Measurements from ENCODE around the gene CDRT4.

Gene CDRT4

DNA sequence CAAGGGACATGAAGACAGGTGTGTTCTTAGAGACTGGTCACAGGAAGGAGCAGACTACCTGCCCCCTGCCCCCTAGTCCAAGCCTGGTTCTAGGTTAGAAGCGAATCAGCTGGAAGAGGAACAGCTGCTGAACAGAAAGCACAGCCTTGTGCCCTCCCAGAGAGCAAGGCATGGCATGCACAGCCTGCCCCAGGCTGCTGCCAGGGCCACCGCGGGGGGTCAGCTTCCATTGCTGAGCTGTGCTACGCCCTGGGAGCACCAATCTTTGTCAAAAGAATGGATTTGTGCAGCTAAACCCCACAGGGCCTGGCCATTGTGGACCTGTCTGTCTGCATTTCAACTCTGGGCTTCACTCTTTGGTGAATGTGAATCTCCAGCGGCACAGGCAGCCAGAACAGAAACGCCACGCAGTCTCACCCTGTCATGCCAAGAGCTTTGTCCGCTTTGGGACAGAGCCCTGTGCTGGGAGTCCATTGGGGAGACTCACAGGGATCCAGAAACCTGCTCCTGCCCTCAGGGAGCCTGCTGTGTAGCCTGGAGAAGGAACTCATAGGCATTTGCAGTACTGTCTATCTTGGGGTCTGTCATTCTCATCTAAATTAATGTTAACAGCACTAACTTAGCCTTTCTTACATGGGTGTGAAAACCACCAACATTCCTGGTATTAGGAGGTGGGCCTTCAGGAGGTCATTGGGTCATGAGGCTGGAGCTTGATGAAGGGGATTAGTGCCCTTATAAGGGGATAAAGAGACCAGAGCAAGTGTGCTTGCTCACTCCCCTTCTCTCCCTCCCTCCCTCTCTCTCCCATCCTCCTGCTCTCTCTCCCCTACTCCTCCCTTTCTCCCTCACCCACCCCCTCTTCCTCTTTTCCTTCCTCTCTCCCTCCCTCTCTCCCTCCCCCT, 25.6 kb upstream of the CDRT4 start:
- no peak for DNase-seq

DNA sequence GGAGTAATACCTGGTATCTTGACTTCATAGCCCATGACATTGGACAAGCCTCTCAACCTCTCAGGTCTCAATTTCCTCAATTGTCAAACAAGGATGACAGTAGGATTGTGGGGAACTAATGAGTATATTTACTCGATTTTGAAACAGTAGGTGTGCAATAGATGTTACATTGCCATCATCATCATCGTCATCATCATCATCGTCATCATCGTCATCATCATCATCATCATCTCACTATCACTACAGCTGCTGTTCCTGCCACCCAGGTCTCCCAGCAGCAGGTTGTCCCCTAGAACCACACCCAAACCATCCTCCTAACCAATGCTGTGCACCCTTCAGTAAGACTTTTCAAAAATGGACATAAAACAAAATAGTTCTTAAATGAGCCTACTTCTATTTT, 24.8 kb upstream of the CDRT4 start:
- no peak for DNase-seq

- no peak for DNase-seq
Measured at GRCh38 chr17:15490634-15491261, 23.3 kb upstream of the CDRT4 start.

- DNase-seq: no peak
Measured at GRCh38 chr17:15488557-15488956, 21.1 kb upstream of the CDRT4 start.

- DNase-seq: no peak
Measured at GRCh38 chr17:15485045-15485444, 17.6 kb upstream of the CDRT4 start.

DNA sequence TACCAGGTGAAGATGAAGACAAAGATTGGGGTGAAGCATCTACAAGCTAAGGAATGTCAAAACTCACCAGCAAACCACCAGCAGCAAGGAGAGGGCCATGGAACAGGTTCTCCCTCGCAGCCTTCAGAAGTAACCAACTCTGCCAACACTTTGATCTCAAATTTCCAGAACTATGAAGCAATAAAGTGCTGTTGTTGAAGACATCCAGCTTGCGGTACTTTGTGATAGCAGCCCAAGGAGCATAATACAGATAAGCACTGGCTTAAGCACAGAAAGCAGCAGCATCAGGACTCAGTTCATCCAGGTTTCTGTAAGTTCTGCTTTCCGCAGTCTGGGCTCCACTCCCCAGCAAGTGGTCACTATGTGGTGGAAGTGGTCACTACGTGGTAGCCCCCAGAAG, 16.0 kb upstream of the CDRT4 start:
- no peak for DNase-seq

- DNase-seq: no peak
Measured at GRCh38 chr17:15482476-15482875, 15.1 kb upstream of the CDRT4 start.

DNA sequence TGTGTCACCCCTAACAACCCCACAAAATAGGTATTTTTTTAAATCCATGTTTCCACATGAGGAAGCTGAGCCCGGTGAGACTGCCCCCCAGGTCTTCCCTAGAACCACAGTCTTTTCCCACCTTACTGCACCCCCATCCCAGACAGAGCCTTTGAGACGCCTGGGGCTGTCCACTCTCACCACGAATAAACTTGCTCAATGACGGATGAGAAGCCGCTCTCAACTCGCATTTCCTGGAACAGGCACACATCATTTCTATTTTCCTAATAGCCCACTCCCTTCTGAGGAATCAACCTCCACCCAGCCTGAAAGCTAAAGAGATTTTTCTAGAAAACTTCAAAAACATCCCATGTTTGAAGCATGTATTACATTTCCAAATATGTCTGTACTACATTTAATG, 14.1 kb upstream of the CDRT4 start:
- DNase-seq: no peak

GRCh38 chr17:15480204-15480603, 12.8 kb upstream of the CDRT4 start:
- DNase-seq: no peak

GRCh38 chr17:15479703-15480102, 12.3 kb upstream of the CDRT4 start:
- no peak for DNase-seq

DNA sequence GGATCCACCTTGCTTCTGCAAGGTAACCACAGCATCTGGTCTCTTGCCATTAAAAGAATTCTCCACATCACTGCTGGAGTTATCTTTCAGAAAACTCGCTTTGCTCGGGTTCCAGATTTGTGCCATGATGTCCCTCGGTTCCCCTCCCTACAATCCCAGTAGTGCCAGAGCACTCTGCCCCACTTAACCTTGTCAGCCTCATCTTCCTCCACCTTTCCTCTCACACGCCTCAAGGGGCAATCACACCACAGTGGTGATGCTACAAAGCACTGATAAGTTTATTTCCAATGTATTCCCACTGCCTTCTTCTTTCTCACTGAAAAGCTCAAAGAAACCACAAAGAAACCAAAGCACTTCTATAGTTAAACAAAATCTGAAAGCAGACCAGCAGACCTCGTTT, 11.4 kb upstream of the CDRT4 start:
- DNase-seq: no peak

DNA sequence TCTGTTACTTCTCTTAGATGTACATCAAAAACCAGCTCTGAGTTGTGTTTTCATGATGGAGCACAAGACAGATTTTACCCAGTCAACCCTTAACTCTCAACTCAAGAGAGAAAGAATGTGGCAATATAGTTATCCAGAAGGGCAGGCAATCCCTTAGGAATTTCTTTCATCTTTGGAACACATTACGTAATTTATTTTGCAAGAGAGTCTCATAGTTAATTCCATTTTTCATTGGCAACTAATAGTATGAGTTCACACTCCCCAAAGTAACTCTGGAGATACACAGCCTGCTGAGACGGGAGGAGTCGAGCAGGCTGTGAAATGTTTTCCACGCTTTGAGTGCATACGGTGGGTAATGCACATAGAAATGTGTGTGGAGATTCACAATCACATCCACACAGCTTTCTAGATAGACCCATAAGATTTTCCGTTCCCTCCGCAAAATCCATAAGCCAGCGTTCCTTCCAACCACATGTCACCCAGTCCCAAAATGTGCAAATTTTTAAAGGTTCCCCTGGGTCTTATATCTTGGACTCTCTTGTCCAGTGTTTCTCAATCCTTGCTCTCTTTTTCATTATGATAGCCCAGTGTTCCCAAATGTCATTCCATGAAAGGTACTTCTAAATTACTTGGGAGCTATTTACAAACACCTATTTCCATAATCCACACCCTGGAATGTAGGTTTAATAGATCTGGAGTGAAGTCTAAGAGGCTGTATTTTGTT, 8.4 kb upstream of the CDRT4 start:
- DNase-seq: no peak

GRCh38 chr17:15472891-15473290, 5.5 kb upstream of the CDRT4 start:
- no peak for DNase-seq

- DNase-seq: no peak
Measured at GRCh38 chr17:15470536-15470935, 3.1 kb upstream of the CDRT4 start.

DNA sequence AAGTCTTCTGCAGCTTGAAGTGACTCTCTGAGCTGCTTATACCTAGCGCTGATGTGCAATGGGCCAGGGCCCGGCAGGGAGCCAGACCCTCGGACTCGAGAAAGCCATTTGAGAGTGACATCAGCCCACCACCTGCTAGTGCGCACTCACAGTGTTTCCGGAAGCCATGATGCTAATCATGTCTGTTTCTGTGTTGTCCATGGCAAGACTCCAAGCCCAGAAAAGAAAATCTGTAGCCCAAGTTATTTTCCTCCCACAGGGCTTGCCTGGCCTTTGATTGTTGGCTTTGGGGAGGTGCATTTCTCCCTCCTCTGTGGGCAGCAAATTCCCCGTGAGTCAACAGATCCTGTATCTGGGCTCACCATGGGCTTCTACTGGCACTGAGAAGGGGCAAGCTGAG, 1.8 kb upstream of the CDRT4 start:
- no peak for DNase-seq

GRCh38 chr17:15468126-15468525, 705 bp upstream of the CDRT4 start:
- DNase-seq: no peak

DNA sequence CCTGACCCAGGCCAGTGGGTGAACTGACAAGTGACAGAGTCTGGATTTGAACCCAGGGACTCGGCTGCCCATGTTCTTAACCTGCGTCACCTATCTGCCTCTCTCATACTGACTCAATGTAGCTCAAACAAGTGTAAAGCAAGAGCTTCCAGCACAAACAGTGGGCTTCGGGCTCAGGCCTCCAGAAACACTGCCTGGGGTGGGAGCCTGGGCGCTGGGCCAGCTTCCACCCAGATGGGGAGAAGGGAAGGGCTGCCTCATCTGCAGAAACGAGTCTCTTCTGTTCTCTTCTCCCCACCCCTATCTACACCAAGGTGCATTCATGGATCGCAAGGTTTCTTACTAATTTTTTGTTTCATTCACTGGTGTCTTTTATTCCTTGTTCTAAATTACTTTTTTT, 1.3 kb downstream of the CDRT4 start:
- no peak for DNase-seq

DNA sequence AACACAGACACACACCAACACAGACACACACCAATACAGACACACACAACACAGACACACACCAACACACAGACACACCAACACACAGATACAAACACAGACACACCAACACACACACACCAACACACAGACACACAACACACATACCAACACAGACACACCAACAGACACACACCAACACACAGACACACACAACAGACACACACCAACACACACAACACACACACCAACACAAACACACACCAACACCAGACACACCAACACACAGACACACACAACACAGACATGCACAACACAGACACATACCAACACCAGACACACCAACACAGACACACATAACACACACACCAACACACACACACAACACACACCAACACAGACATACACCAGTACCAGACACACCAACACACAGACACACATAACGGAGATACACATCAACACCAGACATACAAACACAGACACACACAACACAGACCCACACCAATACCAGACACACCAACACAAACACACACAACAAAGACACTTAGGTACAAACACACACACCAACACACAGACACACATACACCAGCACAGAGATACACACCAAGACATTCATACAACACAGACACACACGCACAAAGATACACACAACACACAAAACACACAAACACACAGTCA, 2.2 kb downstream of the CDRT4 start:
- DNase-seq: no peak

- DNase-seq: no peak
Measured at GRCh38 chr17:15464231-15464985, 3.0 kb downstream of the CDRT4 start.

- no peak for DNase-seq
Measured at GRCh38 chr17:15462976-15463772, 4.2 kb downstream of the CDRT4 start.

DNA sequence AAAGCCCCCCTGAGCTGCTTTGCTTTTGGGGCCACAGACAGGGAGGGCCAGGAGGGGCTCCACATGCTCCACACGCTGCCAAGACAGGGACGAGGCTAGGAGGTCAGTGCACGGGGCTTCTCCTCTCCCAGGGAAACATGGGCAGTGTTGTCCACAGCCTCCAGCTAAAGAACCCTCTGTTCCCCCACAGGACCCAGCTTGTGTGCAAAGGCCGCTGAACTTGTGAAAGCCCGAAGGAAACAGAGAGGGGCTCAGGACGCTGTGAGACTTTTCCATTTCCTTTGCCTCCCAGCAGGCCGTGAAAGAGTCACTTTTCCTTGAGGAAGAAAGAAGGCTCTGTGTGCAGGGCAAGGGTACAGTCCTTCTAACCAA, 9.7 kb downstream of the CDRT4 start:
- no peak for DNase-seq
